Measurements from ENCODE around the gene CROT.

DNA sequence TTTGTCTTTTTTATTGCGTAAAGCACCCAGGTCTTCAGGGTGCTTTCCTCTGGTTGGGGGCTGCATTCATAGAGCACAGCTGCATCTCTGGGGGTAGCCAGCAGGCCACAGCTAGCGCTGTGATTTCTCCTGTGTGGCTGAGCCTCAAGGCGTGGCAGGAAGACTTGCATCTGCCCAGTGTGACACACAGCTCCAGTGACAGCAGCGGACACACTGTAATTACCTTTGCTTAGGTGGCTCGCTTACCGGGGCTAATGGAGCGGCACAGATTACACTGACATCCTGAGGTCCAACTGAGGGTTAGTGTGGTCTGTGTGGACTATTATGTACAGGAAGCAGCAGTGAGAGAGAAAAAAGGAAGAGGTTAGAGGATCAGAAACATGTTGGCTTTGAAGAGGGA lies 102.9 kb downstream of the CROT start:
- TF ChIP-seq, protein P1, sequence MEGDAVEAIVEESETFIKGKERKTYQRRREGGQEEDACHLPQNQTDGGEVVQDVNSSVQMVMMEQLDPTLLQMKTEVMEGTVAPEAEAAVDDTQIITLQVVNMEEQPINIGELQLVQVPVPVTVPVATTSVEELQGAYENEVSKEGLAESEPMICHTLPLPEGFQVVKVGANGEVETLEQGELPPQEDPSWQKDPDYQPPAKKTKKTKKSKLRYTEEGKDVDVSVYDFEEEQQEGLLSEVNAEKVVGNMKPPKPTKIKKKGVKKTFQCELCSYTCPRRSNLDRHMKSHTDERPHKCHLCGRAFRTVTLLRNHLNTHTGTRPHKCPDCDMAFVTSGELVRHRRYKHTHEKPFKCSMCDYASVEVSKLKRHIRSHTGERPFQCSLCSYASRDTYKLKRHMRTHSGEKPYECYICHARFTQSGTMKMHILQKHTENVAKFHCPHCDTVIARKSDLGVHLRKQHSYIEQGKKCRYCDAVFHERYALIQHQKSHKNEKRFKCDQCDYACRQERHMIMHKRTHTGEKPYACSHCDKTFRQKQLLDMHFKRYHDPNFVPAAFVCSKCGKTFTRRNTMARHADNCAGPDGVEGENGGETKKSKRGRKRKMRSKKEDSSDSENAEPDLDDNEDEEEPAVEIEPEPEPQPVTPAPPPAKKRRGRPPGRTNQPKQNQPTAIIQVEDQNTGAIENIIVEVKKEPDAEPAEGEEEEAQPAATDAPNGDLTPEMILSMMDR (IDR thresholded peaks at IDR 0.05) = no peak
- TF ChIP-seq POLR2AphosphoS5 (IDR thresholded peaks at IDR 0.05) (no peak), POLR2A (IDR thresholded peaks at IDR 0.05) (no peak)
